ENCODE results near the gene NFIB. TPM values are rescaled to one million over a fixed set of nuclear protein-coding genes. Genes with fewer than 3 reads are reported as not detected.

The NFIB gene
- total RNA-seq, 1 experiment from 2014 or later = 14.3 TPM

DNA sequence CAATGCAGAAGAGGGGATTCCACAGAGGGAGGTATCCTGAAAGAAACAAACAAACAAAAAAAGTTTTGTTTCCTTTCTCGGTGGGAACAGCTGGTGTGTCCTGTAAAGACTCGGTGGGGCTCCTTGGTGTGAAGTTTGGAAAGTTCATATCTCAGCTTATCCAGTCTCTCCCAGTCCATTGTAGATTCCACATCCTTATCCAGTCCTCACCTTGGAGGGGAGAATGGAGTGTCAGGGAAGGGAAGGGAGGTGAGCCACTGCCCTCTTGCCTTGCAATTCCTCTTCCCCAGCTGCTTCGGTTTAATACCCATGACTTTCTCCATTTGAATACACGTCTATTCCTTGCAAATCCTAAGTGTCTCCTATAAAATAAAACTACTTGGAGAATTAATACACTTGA is 234.5 kb downstream of the NFIB start:
- Histone ChIP-seq H2AK5ac (ENCODE audit: insufficient read length, low read length) (no peak overlapping the region), H3K4me1 (ENCODE audit: insufficient read depth, low read length) (no peaks in the 10 kb centered on the region; the same call in 1 of the 2 replicates), H3K27me3 (ENCODE audit: insufficient read depth, low read length) (no peaks in the 10 kb centered on the region), H3T11ph (ENCODE audit: low read length) (no peak overlapping the region), H3K4ac (ENCODE audit: low read depth, low read length) (no peak overlapping the region), H3K4me2 (ENCODE audit: insufficient read depth, insufficient read length, low read length) (no peak overlapping the region), H3K9ac (ENCODE audit: extremely low read depth, insufficient read length, low read length) (no peak overlapping the region), H2AFZ (ENCODE audit: low read length) (no peak overlapping the region), H3K23ac (ENCODE audit: insufficient read length, low read depth, low read length) (no peak overlapping the region), H3K23me2 (ENCODE audit: insufficient read length, low read depth, low read length, poor library complexity, severe bottlenecking) (no peaks in the 10 kb centered on the region), H2BK5ac (ENCODE audit: insufficient read length, low read length) (no peak overlapping the region), H2BK15ac (ENCODE audit: low read depth, low read length) (no peak overlapping the region), H3K27ac (ENCODE audit: insufficient read length, low read depth, low read length) (no peak overlapping the region), H4K8ac (replicated peaks; ENCODE audit: insufficient read length, low read depth, low read length) (no peak overlapping the region), H2BK20ac (ENCODE audit: low read depth, low read length, poor library complexity, severe bottlenecking) (no peak overlapping the region), H4K91ac (ENCODE audit: insufficient read length, low read depth, low read length) (no peak overlapping the region), H4K20me1 (ENCODE audit: control insufficient read depth, insufficient read depth, insufficient read length) (no peaks in the 10 kb centered on the region), H3K14ac (ENCODE audit: insufficient read depth, low read length) (no peak overlapping the region), H4K5ac (ENCODE audit: insufficient read length, low read depth, low read length) (no peak overlapping the region), H2BK12ac (ENCODE audit: insufficient read length, low read depth, low read length) (no peak overlapping the region), H3K56ac (ENCODE audit: insufficient read length, low read depth, low read length) (no peak overlapping the region), H3K79me1 (ENCODE audit: insufficient read depth, low read depth, low read length, poor library complexity, severe bottlenecking) (no peaks in the 10 kb centered on the region), H3K9me3 (ENCODE audit: control insufficient read depth, low read depth, low read length) (no peaks in the 10 kb centered on the region), H3K18ac (ENCODE audit: insufficient read length, low read depth, low read length) (no peak overlapping the region), H2BK120ac (ENCODE audit: low read depth, low read length, poor library complexity, severe bottlenecking) (no peak overlapping the region), H3K79me2 (ENCODE audit: insufficient read depth, low read length) (no peaks in the 10 kb centered on the region)
- TF ChIP-seq, protein P1, sequence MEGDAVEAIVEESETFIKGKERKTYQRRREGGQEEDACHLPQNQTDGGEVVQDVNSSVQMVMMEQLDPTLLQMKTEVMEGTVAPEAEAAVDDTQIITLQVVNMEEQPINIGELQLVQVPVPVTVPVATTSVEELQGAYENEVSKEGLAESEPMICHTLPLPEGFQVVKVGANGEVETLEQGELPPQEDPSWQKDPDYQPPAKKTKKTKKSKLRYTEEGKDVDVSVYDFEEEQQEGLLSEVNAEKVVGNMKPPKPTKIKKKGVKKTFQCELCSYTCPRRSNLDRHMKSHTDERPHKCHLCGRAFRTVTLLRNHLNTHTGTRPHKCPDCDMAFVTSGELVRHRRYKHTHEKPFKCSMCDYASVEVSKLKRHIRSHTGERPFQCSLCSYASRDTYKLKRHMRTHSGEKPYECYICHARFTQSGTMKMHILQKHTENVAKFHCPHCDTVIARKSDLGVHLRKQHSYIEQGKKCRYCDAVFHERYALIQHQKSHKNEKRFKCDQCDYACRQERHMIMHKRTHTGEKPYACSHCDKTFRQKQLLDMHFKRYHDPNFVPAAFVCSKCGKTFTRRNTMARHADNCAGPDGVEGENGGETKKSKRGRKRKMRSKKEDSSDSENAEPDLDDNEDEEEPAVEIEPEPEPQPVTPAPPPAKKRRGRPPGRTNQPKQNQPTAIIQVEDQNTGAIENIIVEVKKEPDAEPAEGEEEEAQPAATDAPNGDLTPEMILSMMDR (conservative IDR thresholded peaks at IDR 0.05) = no peak
- no peak overlapping the region for H3K4me3 Mint-ChIP-seq
- no peaks in the 10 kb centered on the region for H3K27me3 Mint-ChIP-seq (ENCODE audit: low read depth)
- H3K36me3 Mint-ChIP-seq (ENCODE audit: insufficient read depth in 1 of 3, low read depth in 3 of 3) = no peaks in the 10 kb centered on the region
- no peak for DNase-seq
- H3K9me3 Mint-ChIP-seq = no peaks in the 10 kb centered on the region
- WGBS (ENCODE audit: extremely low coverage, insufficient read length, low lambda C conversion rate) = no CpG with 5 or more reads among the region's 4 CpGs
- peaks cover 22 to 34% of the 10 kb centered on the region in 2 experiments for H3K4me1 Mint-ChIP-seq
- H3K27ac Mint-ChIP-seq = no peak overlapping the region; a peak in 1 of 7 replicates

Data from H9 (cell line).